Hepatocyte (in vitro differentiated cells): Measurements from ENCODE around the gene UQCRH. TPM values are rescaled to one million over a fixed set of nuclear protein-coding genes. Genes with fewer than 3 reads are reported as not detected.
"Not testable (repeated sequence)": the region's sequence is repeated elsewhere in the genome, so short reads cannot be mapped to it uniquely, and the experiment has no call there.

Experiments used
- DNase-seq: peaks from one replicate; pipeline ENCODE4 v3.0.0-alpha.2; 2016; ENCODE audit warnings: low spot score
- H2AFZ ChIP-seq: fragments of 200-600 bp; sonication (generic); 2 replicates; pipeline ENCODE4 v1.6.0; 2016; ENCODE audit warnings: antibody characterized with exemption, mild to moderate bottlenecking
- H3K27ac ChIP-seq: fragments of 200-600 bp; sonication (generic); 2 replicates; pipeline ENCODE4 v1.5.1; 2016; ENCODE audit warnings: mild to moderate bottlenecking
- H3K27me3 ChIP-seq: fragments of 200-600 bp; sonication (generic); 2 replicates; pipeline ENCODE4 v1.6.1; 2016
- H3K36me3 ChIP-seq: fragments of 200-600 bp; sonication (generic); replicated peaks from 2 replicates; pipeline ENCODE4 v1.5.1; 2016; ENCODE audit warnings: low read depth; ENCODE audit not compliant: insufficient read depth
- H3K4me1 ChIP-seq: fragments of 200-600 bp; sonication (generic); 2 replicates; pipeline ENCODE4 v1.5.1; 2016; ENCODE audit warnings: mild to moderate bottlenecking, moderate library complexity; ENCODE audit not compliant: insufficient read depth
- H3K4me2 ChIP-seq: fragments of 200-600 bp; sonication (generic); 2 replicates; pipeline ENCODE4 v1.6.0; 2016
- H3K4me3 ChIP-seq: fragments of 200-600 bp; sonication (generic); 2 replicates; pipeline ENCODE4 v1.5.1; 2016; ENCODE audit warnings: mild to moderate bottlenecking
- H3K79me2 ChIP-seq: fragments of 200-600 bp; sonication (generic); 2 replicates; pipeline ENCODE4 v1.6.0; 2017; ENCODE audit warnings: mild to moderate bottlenecking
- H3K9me2 ChIP-seq: fragments of 200-600 bp; sonication (generic); replicated peaks from 2 replicates; pipeline ENCODE4 v1.6.0; 2017; ENCODE audit warnings: mild to moderate bottlenecking; ENCODE audit not compliant: insufficient read depth
- H3K9me3 ChIP-seq: fragments of 200-600 bp; sonication (generic); 2 replicates; pipeline ENCODE4 v1.5.1; 2016; ENCODE audit warnings: low read depth, mild to moderate bottlenecking
- H4K20me1 ChIP-seq: fragments of 200-600 bp; sonication (generic); 2 replicates; pipeline ENCODE4 v1.6.0; 2016; ENCODE audit warnings: mild to moderate bottlenecking; ENCODE audit not compliant: insufficient read depth, poor library complexity, severe bottlenecking
- CTCF ChIP-seq: fragments of 200-600 bp; sonication (generic); IDR thresholded peaks from 2 replicates; pipeline ENCODE4 v1.5.1; 2016; ENCODE audit warnings: antibody characterized with exemption, mild to moderate bottlenecking; ENCODE audit not compliant: poor library complexity
- EZH2 ChIP-seq: fragments of 200-600 bp; sonication (generic); IDR thresholded peaks from 2 replicates; pipeline ENCODE4 v1.6.1; 2016; ENCODE audit warnings: antibody characterized with exemption, mild to moderate bottlenecking, borderline replicate concordance
- EZH2phosphoT487 ChIP-seq: fragments of 200-600 bp; sonication (generic); IDR thresholded peaks from one replicate; pipeline ENCODE4 v1.6.1; 2018; ENCODE audit warnings: antibody characterized with exemption, mild to moderate bottlenecking, low read depth, moderate library complexity; ENCODE audit not compliant: unreplicated experiment, severe bottlenecking
- WGBS: methylation state at CpG from one replicate; pipeline ENCODE4 v1.1.6; 2016; ENCODE audit warnings: low lambda C conversion rate; ENCODE audit errors: missing lambda C conversion rate; 5-methylcytosine and 5-hydroxymethylcytosine counted together
- polyA plus RNA-seq: library from polyadenylated mRNA; unstranded; fragments of >200 nt; fragmentation: Nextera tagmentation; extraction: Ambion mirVana; gene quantifications from 2 replicates; pipeline ENCODE4 v1.2.1, GENCODE V29; 2016
- total RNA-seq: library from RNA; depleted of rRNA; stranded (reverse); fragments of >200 nt; gene quantifications from 2 replicates; pipeline ENCODE4 v1.2.3, GENCODE V29; 2014

The UQCRH gene
- total and polyA plus RNA-seq, 2 experiments from 2014 or later: 269 to 429 TPM

- WGBS: 85% methylated on average over 5 of the region's 5 CpGs
- no peak overlapping the region for H3K27ac ChIP-seq
- no peaks in the 10 kb centered on the region for H4K20me1 ChIP-seq
- no peaks in the 10 kb centered on the region for H3K36me3 ChIP-seq
- H3K4me1 ChIP-seq: no peaks in the 10 kb centered on the region
- no peaks in the 10 kb centered on the region for H3K79me2 ChIP-seq
- TF ChIP-seq EZH2phosphoT487 (no peak), CTCF (no peak), EZH2 (no peak)
- H2AFZ ChIP-seq: no peak overlapping the region
- H3K9me3 ChIP-seq: no peaks in the 10 kb centered on the region
- no peak for DNase-seq
- no peak overlapping the region for H3K4me2 ChIP-seq
- no peaks in the 10 kb centered on the region for H3K27me3 ChIP-seq
- H3K4me3 ChIP-seq: no peak overlapping the region
- H3K9me2 ChIP-seq: no peaks in the 10 kb centered on the region
These were observed 61.1 kb downstream of the UQCRH start for GRCh38 chr1:46364612-46365011.

- DNase-seq, H3K4me2 ChIP-seq, H4K20me1 ChIP-seq, H3K9me3 ChIP-seq, H3K36me3 ChIP-seq, H3K27ac ChIP-seq, H2AFZ ChIP-seq, H3K79me2 ChIP-seq, H3K4me3 ChIP-seq, H3K4me1 ChIP-seq, H3K27me3 ChIP-seq, H3K9me2 ChIP-seq: not testable (repeated sequence)
- 83% methylated on average over 8 of the region's 8 CpGs for WGBS
These were observed 62.3 kb downstream of the UQCRH start for GRCh38 chr1:46365796-46366195.

Other genes with a start within 250 kb of the UQCRH start
- gene PIK3R3, start 171.1 kb upstream of the UQCRH start, total RNA-seq: 16.8 and 18.9 TPM in 2 replicates
- gene PIK3R3, start 171.1 kb upstream of the UQCRH start, polyA plus RNA-seq: 8.4 and 9.9 TPM in 2 replicates
- gene TSPAN1, start 128.6 kb upstream of the UQCRH start, total RNA-seq: 32.1 and 33.4 TPM in 2 replicates
- 69.5 and 69.8 TPM in 2 replicates for gene TSPAN1, start 128.6 kb upstream of the UQCRH start, polyA plus RNA-seq
- gene P3R3URF, start 127.2 kb upstream of the UQCRH start, total RNA-seq: not detected in 2 replicates
- gene P3R3URF, start 127.2 kb upstream of the UQCRH start, polyA plus RNA-seq: not detected in 2 replicates
- 48.0 and 52.3 TPM in 2 replicates for gene POMGNT1, start 105.3 kb upstream of the UQCRH start, total RNA-seq
- gene POMGNT1, start 105.3 kb upstream of the UQCRH start, polyA plus RNA-seq: 60.4 and 70.8 TPM in 2 replicates
- 0.92 and 1.3 TPM in 2 replicates for gene LURAP1, start 100.4 kb upstream of the UQCRH start, total RNA-seq
- 0.40 and 1.9 TPM in 2 replicates for gene LURAP1, start 100.4 kb upstream of the UQCRH start, polyA plus RNA-seq
- gene RAD54L, start 55.9 kb upstream of the UQCRH start, total RNA-seq: 4.3 and 6.2 TPM in 2 replicates
- 4.2 and 4.9 TPM in 2 replicates for gene RAD54L, start 55.9 kb upstream of the UQCRH start, polyA plus RNA-seq
- 84.4 and 104 TPM in 2 replicates for gene LRRC41, start 82 bp upstream of the UQCRH start, total RNA-seq
- gene LRRC41, start 82 bp upstream of the UQCRH start, polyA plus RNA-seq: 113 and 123 TPM in 2 replicates
- gene NSUN4, start 37.1 kb downstream of the UQCRH start, total RNA-seq: 17.6 and 20.5 TPM in 2 replicates
- 13.5 and 21.2 TPM in 2 replicates for gene NSUN4, start 37.1 kb downstream of the UQCRH start, polyA plus RNA-seq
- 40.3 and 44.5 TPM in 2 replicates for gene FAAH, start 90.6 kb downstream of the UQCRH start, total RNA-seq
- 61.1 and 61.8 TPM in 2 replicates for gene FAAH, start 90.6 kb downstream of the UQCRH start, polyA plus RNA-seq
- gene DMBX1, start 186.1 kb downstream of the UQCRH start, total RNA-seq: not detected in 2 replicates
- 0.32 TPM in 1 of 2 replicates, not detected in the other for gene DMBX1, start 186.1 kb downstream of the UQCRH start, polyA plus RNA-seq
- gene KNCN, start 247.9 kb downstream of the UQCRH start, total RNA-seq: not detected in 2 replicates
- not detected in 2 replicates for gene KNCN, start 247.9 kb downstream of the UQCRH start, polyA plus RNA-seq